ENCODE data around the gene GOLGA8T. TPM values are rescaled to one million over a fixed set of nuclear protein-coding genes. Genes with fewer than 3 reads are reported as not detected.
"Not testable (repeated sequence)": the region's sequence is repeated elsewhere in the genome, so short reads cannot be mapped to it uniquely, and the experiment has no call there.

GOLGA8T gene
- total and polyA plus RNA-seq, 2 of the 4 experiments (the other 2 are of a cell fraction), result not detected

GRCh38 chr15:30143246-30143645, 8.4 kb downstream of the GOLGA8T start:
- not testable (repeated sequence) for BruUV-seq (replicated peaks); ATAC-seq (ENCODE audit: low read depth)

DNA sequence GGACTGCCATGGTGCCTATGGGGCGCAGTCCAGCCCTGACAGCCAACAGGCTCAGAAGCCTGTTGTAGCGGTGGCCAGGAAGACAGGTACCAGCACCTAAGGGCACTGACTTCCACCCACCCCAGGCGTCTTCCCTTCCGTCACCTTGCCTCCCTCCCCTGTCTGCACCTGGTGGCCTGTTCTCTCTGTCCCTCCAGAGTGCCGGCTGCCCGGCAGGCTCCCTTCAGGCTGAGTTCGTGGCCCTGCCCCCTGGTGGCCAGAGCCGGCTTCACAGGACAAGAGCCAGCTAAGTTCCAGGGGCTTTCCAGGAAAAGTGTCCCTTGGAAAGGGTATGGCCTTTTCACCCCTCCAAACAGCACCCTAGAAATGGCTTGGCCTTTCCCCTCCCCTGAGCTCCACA, 15.0 kb downstream of the GOLGA8T start:
- H3K14ac ChIP-seq (replicated peaks; ENCODE audit: low read depth, low read length); H3K4me2 ChIP-seq (ENCODE audit: low read depth, low read length); H3K36me3 ChIP-seq (ENCODE audit: control insufficient read depth, insufficient read depth, low read length); H2BK5ac ChIP-seq (ENCODE audit: low read depth, low read length, poor library complexity, severe bottlenecking); POLR2A ChIA-PET (ENCODE audit: unreplicated experiment); H2BK20ac ChIP-seq (ENCODE audit: low read depth, low read length); H4K8ac ChIP-seq (ENCODE audit: low read depth in 2 of 2, low read length in 2 of 2); H2AFZ ChIP-seq (replicated peaks; ENCODE audit: low read length, poor library complexity); H3K9ac ChIP-seq (ENCODE audit: low read depth, low read length); H2AK9ac ChIP-seq (replicated peaks; ENCODE audit: low read depth, low read length, poor library complexity); H4K91ac ChIP-seq (ENCODE audit: insufficient read depth, low read depth, low read length); H3K4me1 ChIP-seq (ENCODE audit: control insufficient read depth, insufficient read depth, low read length); H3K56ac ChIP-seq (ENCODE audit: extremely low read depth, insufficient read depth, low read length); H3K4me3 ChIP-seq (ENCODE audit: insufficient read depth, low read depth, low read length); H3K18ac ChIP-seq (ENCODE audit: low read depth, low read length); in situ Hi-C loops (cut with MboI; ENCODE audit: low sequenced_read_pairs); BruUV-seq (replicated peaks); H3K23ac ChIP-seq (ENCODE audit: low read depth, low read length); H4K5ac ChIP-seq (ENCODE audit: low read depth, low read length); H2BK15ac ChIP-seq (ENCODE audit: low read depth, low read length); H3K27me3 ChIP-seq (ENCODE audit: control insufficient read depth, insufficient read depth, low read length); H3K4ac ChIP-seq (ENCODE audit: low read depth, low read length); intact Hi-C loops (cut with micrococcal nuclease); H3K9me1 ChIP-seq (ENCODE audit: insufficient read depth, low read length); H3K27ac ChIP-seq (ENCODE audit: insufficient read depth, low read length); H2BK120ac ChIP-seq (ENCODE audit: low read depth, low read length); CTCF ChIA-PET; DNase-seq; H4K20me1 ChIP-seq (ENCODE audit: insufficient read depth, low read length); H2AK5ac ChIP-seq (ENCODE audit: low read depth, low read length); dilution Hi-C loops (cut with HindIII; ENCODE audit: low sequenced_read_pairs, unreplicated experiment); H3K79me1 ChIP-seq (ENCODE audit: low read depth in 1 of 2, low read length in 2 of 2); H3K9me3 ChIP-seq (ENCODE audit: control insufficient read depth, insufficient read depth, low read length): not testable (repeated sequence)
- no CpG with 5 or more reads among the region's 8 CpGs for WGBS, 2 experiments (ENCODE audit: extremely low coverage in 2 of 2, insufficient read length in 1 of 2)
- ATAC-seq (ENCODE audit: low read depth), result peak; percentile 71

More at GRCh38 chr15:30143246-30143645, 8.4 kb downstream of the GOLGA8T start:
- H2AK9ac ChIP-seq (replicated peaks; ENCODE audit: low read depth, low read length, poor library complexity); H4K5ac ChIP-seq (ENCODE audit: low read depth, low read length); H2BK15ac ChIP-seq (ENCODE audit: low read depth, low read length); H3K27me3 ChIP-seq (ENCODE audit: control insufficient read depth, insufficient read depth, low read length); H3K23ac ChIP-seq (ENCODE audit: low read depth, low read length); H2BK5ac ChIP-seq (ENCODE audit: low read depth, low read length, poor library complexity, severe bottlenecking); H2AFZ ChIP-seq (replicated peaks; ENCODE audit: low read length, poor library complexity); H3K4me1 ChIP-seq (ENCODE audit: control insufficient read depth, insufficient read depth, low read length); H3K9me3 ChIP-seq (ENCODE audit: control insufficient read depth, insufficient read depth, low read length); H3K36me3 ChIP-seq (ENCODE audit: control insufficient read depth, insufficient read depth, low read length); H4K91ac ChIP-seq (ENCODE audit: insufficient read depth, low read depth, low read length); POLR2A ChIA-PET (ENCODE audit: unreplicated experiment); H4K20me1 ChIP-seq (ENCODE audit: insufficient read depth, low read length); H3K4me2 ChIP-seq (ENCODE audit: low read depth, low read length); dilution Hi-C loops (cut with HindIII; ENCODE audit: low sequenced_read_pairs, unreplicated experiment); H2BK120ac ChIP-seq (ENCODE audit: low read depth, low read length); H3K18ac ChIP-seq (ENCODE audit: low read depth, low read length); H3K27ac ChIP-seq (ENCODE audit: insufficient read depth, low read length); H2BK20ac ChIP-seq (ENCODE audit: low read depth, low read length); H3K4ac ChIP-seq (ENCODE audit: low read depth, low read length); H4K8ac ChIP-seq (ENCODE audit: low read depth in 2 of 2, low read length in 2 of 2); H3K14ac ChIP-seq (replicated peaks; ENCODE audit: low read depth, low read length); CTCF ChIA-PET; H3K56ac ChIP-seq (ENCODE audit: extremely low read depth, insufficient read depth, low read length); H2AK5ac ChIP-seq (ENCODE audit: low read depth, low read length); H3K9ac ChIP-seq (ENCODE audit: low read depth, low read length); intact Hi-C loops (cut with micrococcal nuclease); H3K79me1 ChIP-seq (ENCODE audit: low read depth in 1 of 2, low read length in 2 of 2); DNase-seq; H3K9me1 ChIP-seq (ENCODE audit: insufficient read depth, low read length); in situ Hi-C loops (cut with MboI; ENCODE audit: low sequenced_read_pairs); H3K4me3 ChIP-seq (ENCODE audit: insufficient read depth, low read depth, low read length): not testable (repeated sequence)
- no CpG with 5 or more reads among the region's 5 CpGs for WGBS, 2 experiments (ENCODE audit: extremely low coverage in 2 of 2, insufficient read length in 1 of 2)
